ENCODE measurements around the gene KITLG. TPM values are rescaled to one million over a fixed set of nuclear protein-coding genes. Genes with fewer than 3 reads are reported as not detected.
A peak's percentile ranks its signal among the peaks of the same experiment; 100 is the strongest.

Gene KITLG
- polyA plus RNA-seq, 1 donor (not counting 4 experiments of a cell fraction or from before 2014, with no cell fraction given): 21.2 TPM

GRCh38 chr12:88496891-88497371 lies 83.3 kb downstream of the KITLG start:
- Histone ChIP-seq H3K9me3 (ENCODE audit: control insufficient read depth, low read depth, low read length) (no peaks in the 10 kb centered on the region), H3K27me3 (ENCODE audit: control insufficient read depth, extremely low read depth, insufficient read depth, low read length) (no peaks in the 10 kb centered on the region), H3K9ac (ENCODE audit: control insufficient read depth, extremely low read depth, insufficient read depth, low read length) (no peak overlapping the region), H3K36me3 (ENCODE audit: control insufficient read depth in 2 of 2, extremely low read depth in 1 of 2, insufficient read depth in 2 of 2, low read length in 2 of 2) (no peaks in the 10 kb centered on the region), H3K4me2 (ENCODE audit: control insufficient read depth, extremely low read depth, insufficient read depth, low read depth, low read length) (no peak overlapping the region), H3K79me2 (ENCODE audit: control insufficient read depth, insufficient read depth, low read length) (no peaks in the 10 kb centered on the region), H4K20me1 (ENCODE audit: control insufficient read depth, extremely low read depth, insufficient read depth, low read length) (no peaks in the 10 kb centered on the region), H3K4me1 (ENCODE audit: control insufficient read depth, extremely low read depth, insufficient read depth, low read length) (peaks cover 7% of the 10 kb centered on the region), H3K4me3 (ENCODE audit: control insufficient read depth in 2 of 3, extremely low read depth in 1 of 3, insufficient read depth in 2 of 3, low read depth in 1 of 3, low read length in 3 of 3) (no peak overlapping the region), H3K27ac (ENCODE audit: control insufficient read depth, insufficient read depth, low read length) (no peak overlapping the region), H3K9me1 (ENCODE audit: control insufficient read depth, extremely low read depth, insufficient read depth, low read length) (no peaks in the 10 kb centered on the region), H2AFZ (ENCODE audit: control insufficient read depth, low read length) (no peak overlapping the region)
- DNase-seq (ENCODE audit: low read depth, low spot score) (no peak), FAIRE-seq (peak; percentile 9)
- TF ChIP-seq CTCF (optimal IDR thresholded peaks at IDR 0.05 in 1 of 3, IDR thresholded peaks at IDR 0.05 in 1 of 3, conservative IDR thresholded peaks at IDR 0.05 in 1 of 3; ENCODE audit: extremely low read depth in 1 of 3, insufficient read depth in 2 of 3, low read length in 3 of 3): no peak
- TF ChIP-seq EZH2 (IDR thresholded peaks at IDR 0.05; ENCODE audit: low read length): no peak
- dilution Hi-C loops (cut with MboI; ENCODE audit: extremely low pct_ligation_motif_present, low sequenced_read_pairs): no loop called here

- Histone ChIP-seq H3K36me3 (ENCODE audit: control insufficient read depth in 2 of 2, extremely low read depth in 1 of 2, insufficient read depth in 2 of 2, low read length in 2 of 2) (no peaks in the 10 kb centered on the region), H3K9ac (ENCODE audit: control insufficient read depth, extremely low read depth, insufficient read depth, low read length) (no peak overlapping the region), H3K9me3 (ENCODE audit: control insufficient read depth, low read depth, low read length) (no peaks in the 10 kb centered on the region), H4K20me1 (ENCODE audit: control insufficient read depth, extremely low read depth, insufficient read depth, low read length) (no peaks in the 10 kb centered on the region), H3K79me2 (ENCODE audit: control insufficient read depth, insufficient read depth, low read length) (no peaks in the 10 kb centered on the region), H3K27me3 (ENCODE audit: control insufficient read depth, extremely low read depth, insufficient read depth, low read length) (no peaks in the 10 kb centered on the region), H3K9me1 (ENCODE audit: control insufficient read depth, extremely low read depth, insufficient read depth, low read length) (no peaks in the 10 kb centered on the region), H2AFZ (ENCODE audit: control insufficient read depth, low read length) (no peak overlapping the region), H3K4me1 (ENCODE audit: control insufficient read depth, extremely low read depth, insufficient read depth, low read length) (peaks cover 6% of the 10 kb centered on the region), H3K4me3 (ENCODE audit: control insufficient read depth in 2 of 3, extremely low read depth in 1 of 3, insufficient read depth in 2 of 3, low read depth in 1 of 3, low read length in 3 of 3) (no peak overlapping the region), H3K27ac (ENCODE audit: control insufficient read depth, insufficient read depth, low read length) (no peak overlapping the region), H3K4me2 (ENCODE audit: control insufficient read depth, extremely low read depth, insufficient read depth, low read depth, low read length) (no peak overlapping the region)
- FAIRE-seq (peak; percentile 68), DNase-seq (ENCODE audit: low read depth, low spot score) (no peak)
- dilution Hi-C loops (cut with MboI; ENCODE audit: extremely low pct_ligation_motif_present, low sequenced_read_pairs): no loop called here
- TF ChIP-seq EZH2 (IDR thresholded peaks at IDR 0.05; ENCODE audit: low read length) (no peak), CTCF (optimal IDR thresholded peaks at IDR 0.05 in 1 of 3, IDR thresholded peaks at IDR 0.05 in 1 of 3, conservative IDR thresholded peaks at IDR 0.05 in 1 of 3; ENCODE audit: extremely low read depth in 1 of 3, insufficient read depth in 2 of 3, low read length in 3 of 3) (no peak)
Measured at GRCh38 chr12:88496429-88496828, 83.8 kb downstream of the KITLG start.

Data from keratinocyte (primary cell).